GM12801 (cell line): ENCODE data around the gene SPTBN2.

ENCODE experiments used
- TF ChIP-seq, protein P1 (sequence below): IDR thresholded peaks from one replicate; pipeline ENCODE4 v1.5.1; 2011; ENCODE audit warnings: control low read depth; ENCODE audit not compliant: insufficient read length; ENCODE audit errors: extremely low read depth

SPTBN2 gene

DNA sequence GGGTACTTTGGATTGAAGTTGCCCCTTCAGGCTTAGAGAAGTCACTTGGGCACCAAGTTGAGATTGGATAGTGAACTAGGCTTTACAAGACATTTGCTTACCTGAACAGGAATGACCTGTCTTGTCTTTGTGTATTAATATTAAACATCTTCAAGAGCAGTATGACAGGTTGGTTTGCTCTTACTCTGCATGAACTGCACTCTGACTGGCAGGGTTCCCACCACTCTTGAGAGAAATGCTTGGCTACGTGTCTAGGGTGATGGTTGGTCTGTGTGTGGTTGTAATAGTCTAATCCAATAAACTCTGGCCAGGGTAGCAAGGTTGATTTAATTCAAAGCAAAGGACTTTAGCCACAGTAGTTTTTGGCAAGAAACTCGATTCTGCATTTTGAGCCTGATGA lies 20.1 kb upstream of the SPTBN2 start:
- TF ChIP-seq, protein P1, sequence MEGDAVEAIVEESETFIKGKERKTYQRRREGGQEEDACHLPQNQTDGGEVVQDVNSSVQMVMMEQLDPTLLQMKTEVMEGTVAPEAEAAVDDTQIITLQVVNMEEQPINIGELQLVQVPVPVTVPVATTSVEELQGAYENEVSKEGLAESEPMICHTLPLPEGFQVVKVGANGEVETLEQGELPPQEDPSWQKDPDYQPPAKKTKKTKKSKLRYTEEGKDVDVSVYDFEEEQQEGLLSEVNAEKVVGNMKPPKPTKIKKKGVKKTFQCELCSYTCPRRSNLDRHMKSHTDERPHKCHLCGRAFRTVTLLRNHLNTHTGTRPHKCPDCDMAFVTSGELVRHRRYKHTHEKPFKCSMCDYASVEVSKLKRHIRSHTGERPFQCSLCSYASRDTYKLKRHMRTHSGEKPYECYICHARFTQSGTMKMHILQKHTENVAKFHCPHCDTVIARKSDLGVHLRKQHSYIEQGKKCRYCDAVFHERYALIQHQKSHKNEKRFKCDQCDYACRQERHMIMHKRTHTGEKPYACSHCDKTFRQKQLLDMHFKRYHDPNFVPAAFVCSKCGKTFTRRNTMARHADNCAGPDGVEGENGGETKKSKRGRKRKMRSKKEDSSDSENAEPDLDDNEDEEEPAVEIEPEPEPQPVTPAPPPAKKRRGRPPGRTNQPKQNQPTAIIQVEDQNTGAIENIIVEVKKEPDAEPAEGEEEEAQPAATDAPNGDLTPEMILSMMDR = no peak

DNA sequence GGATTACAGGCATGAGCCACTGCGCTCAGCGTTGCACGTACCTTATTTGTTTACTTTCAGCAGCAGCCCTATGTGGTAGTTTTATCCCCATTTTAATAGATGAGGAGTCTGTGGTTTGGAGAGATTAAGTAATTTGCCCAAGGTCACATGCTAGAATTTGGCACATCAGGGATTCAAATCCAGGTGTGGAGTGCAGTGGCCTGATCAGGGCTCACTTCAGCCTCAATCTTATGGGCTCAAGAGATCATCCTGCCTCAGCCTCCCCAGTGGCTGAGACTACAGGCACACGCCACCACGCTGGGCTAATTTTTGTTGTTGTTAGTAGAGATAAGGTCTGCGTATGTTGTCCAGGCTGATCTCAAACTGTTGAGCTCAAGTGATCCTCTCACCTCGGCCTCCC lies 18.5 kb upstream of the SPTBN2 start:
- TF ChIP-seq, protein P1 = no peak

DNA sequence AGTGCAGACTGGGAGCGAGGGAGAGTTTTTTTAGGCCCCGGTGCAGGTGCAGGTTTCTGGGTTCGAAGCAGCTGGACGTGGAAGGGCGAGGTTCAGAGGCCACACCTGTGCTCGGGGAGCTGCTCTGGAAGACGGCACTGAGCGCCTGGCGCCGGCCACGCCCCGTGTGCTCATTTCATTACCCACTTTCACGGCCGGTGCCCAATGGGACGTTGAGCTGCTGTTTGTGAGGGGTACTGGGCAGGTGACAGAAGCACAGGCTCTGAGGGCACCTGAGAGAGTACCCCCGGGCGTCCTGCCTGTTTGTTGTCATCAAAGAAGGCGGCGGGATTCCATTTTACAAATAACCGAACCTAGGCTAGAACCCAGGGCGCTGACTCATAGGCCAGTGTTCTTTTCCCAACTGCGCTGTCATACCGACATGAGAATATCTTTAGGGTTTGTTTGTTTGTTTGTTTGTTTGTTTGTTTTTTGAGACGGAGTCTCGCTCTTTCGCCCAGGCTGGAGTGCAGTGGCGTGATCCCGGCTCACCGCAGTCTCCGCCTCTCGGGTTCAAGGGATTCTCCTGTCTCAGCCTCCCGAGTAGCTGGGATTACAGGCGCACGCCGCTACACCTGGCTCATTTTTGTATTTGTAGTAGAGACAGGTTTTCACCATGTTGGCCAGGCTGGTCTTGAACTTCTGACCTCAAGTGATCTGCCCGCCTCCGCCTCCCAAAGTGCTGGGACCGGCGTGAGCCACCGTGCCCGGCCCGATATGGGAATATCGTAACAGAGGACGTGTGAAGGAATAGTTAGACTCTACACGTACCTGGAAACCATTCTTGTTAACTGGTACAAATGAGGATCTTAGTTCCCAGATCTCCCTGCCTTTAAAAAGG lies 16.6 kb upstream of the SPTBN2 start:
- TF ChIP-seq, protein P1 = no peak

DNA sequence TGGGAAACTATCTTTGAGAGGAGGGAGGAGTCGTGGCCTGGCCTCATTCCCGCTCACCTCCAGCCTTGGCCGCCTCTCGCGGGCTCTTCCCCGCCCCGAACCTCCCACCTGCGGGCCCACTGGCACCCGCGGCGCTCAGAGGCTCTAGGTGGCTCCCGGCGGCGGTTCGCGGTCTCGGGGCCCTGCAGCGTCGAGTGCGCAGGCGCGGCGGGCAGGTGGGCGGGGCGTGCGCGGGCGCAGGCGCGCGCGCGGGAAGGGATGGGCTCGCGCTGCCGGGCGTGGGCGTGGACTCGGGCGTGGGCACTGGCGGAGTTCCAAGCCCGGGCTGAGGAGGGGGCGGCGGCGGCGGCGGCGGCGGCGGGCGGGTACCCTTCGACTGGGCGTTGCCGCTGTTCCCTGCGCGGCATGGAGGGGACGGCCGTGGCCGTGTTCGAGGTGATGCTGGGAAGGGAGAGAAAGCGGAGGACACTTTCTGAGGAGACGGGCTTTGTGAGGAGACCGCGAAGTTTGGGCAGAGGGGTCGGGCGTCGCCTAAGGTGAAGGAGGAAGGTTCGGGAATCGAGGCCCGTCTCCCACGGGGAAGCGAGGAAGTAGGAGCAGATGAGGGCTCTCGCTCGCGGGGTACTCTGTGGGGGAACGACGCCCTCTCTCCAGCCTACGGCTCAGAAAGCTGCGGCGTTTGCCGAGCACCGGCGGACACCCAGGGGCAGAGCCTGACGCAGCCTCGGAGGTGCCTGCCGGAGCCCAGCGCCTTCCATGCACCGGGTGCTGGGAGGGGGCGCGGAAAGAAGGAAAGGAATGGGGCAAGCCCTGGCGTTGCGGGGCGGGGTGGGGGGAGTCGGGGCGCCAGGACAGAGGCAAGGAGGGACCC lies 15.7 kb upstream of the SPTBN2 start:
- TF ChIP-seq, protein P1 = no peak

DNA sequence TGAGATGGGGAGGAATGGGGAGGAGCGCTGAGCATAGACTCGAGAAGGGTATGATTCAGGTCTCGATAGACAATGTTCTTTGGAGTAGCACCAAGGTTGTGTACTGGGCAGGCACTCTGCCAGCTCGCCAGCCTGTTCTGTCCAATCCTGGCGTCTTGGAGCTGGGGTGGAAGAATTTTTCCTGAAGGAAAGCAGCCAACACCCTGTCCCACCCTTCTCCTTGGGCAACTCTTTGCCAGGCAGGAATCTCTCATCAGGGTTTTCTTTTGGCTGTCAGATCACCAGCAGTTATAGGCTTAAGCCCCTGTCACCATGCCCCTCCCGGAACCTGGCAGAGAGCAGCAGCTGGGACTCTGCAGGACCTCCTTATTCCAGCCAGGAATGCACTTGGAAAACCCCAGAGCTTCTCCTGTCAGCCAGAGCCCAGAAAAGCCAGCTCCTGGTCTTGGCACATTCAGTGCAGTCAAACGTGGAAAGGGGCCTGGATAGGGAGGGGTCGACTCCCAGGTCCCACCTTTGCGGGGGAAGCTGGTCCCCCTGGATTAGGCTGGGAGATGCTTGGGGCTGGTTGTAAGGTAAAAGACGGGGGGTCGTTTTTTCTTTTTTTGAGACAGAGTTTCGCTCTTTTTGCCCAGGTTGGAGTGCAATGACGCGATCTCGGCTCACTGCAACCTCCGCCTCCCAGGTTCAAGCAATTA lies 14.4 kb upstream of the SPTBN2 start:
- TF ChIP-seq, protein P1 = no peak

DNA sequence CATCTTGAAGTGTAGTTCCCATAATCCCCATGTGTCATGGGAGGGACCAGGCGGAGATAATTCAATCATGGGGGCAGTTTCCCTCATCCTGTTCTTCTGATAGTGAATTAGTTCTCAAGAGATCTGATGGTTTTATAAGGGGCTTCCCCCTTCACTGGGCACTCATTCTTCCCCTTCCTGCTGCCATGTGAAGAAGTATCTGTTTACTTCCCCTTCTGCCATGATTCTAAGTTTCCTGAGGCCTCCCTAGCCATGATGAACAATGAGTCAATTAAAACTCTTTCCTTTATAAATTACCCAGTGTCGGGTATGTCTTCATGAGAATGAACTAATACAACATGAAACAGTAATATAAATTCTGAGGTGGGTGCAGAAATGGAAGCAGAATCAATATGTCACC lies 12.1 kb upstream of the SPTBN2 start:
- TF ChIP-seq, protein P1 = no peak

DNA sequence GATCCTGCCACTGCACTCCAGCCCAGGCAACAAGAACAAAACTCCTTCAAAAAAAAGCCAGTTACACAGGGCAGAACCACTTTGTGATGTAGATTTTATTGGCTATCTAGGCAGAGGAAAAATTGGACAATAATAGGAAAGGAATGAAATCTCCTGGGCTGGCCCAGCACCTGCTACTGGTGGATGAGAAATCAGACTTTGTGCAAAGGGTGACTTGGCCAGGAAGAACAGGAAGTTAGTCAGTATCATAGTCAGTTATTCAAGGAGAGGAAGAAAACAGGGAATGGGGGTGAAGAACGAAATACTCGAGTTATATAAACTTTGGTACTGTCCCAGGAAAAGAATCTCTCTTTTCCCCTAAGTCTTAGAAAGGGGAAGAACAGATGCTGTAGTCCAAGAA lies 11.0 kb upstream of the SPTBN2 start:
- TF ChIP-seq, protein P1 = no peak
